ENCODE data around the gene HSD17B1.
"Not testable (repeated sequence)": the region's sequence is repeated elsewhere in the genome, so short reads cannot be mapped to it uniquely, and the experiment has no call there.

The HSD17B1 gene

GRCh38 chr17:42555122-42555622 is 2.4 kb downstream of the HSD17B1 start:
- no peak for TF ChIP-seq CTCF (IDR thresholded peaks at IDR 0.05; ENCODE audit: unreplicated experiment in 3 of 3)
- H3K4me3 Mint-ChIP-seq, result peak overlapping the region; percentile 94 to 97 (median 96)
- no peaks in the 10 kb centered on the region for H3K9me3 Mint-ChIP-seq
- H3K27me3 Mint-ChIP-seq (ENCODE audit: low read depth), result no peaks in the 10 kb centered on the region
- H3K27ac Mint-ChIP-seq, result peak overlapping the region; percentile 76 to 96 (median 94)
- no peaks in the 10 kb centered on the region for H3K36me3 Mint-ChIP-seq (ENCODE audit: low read depth)
- H3K4me1 Mint-ChIP-seq, result peaks cover 22% of the 10 kb centered on the region

GRCh38 chr17:42555961-42556617 is 3.4 kb downstream of the HSD17B1 start:
- H3K27me3 Mint-ChIP-seq (ENCODE audit: low read depth); H3K9me3 Mint-ChIP-seq; H3K36me3 Mint-ChIP-seq (ENCODE audit: low read depth): not testable (repeated sequence)
- H3K4me1 Mint-ChIP-seq, result peaks cover 17% of the 10 kb centered on the region
- H3K27ac Mint-ChIP-seq, result peak overlapping the region; percentile 49 to 96 (median 76)
- peak overlapping the region; percentile 94 to 97 (median 96) for H3K4me3 Mint-ChIP-seq

- no peaks in the 10 kb centered on the region for H3K36me3 Mint-ChIP-seq (ENCODE audit: low read depth)
- H3K4me1 Mint-ChIP-seq, result peaks cover 29% of the 10 kb centered on the region
- H3K27me3 Mint-ChIP-seq (ENCODE audit: low read depth), result no peaks in the 10 kb centered on the region
- no peaks in the 10 kb centered on the region for H3K9me3 Mint-ChIP-seq
- peak overlapping the region in 1 of 3 experiments; percentile 52 for H3K27ac Mint-ChIP-seq
- TF ChIP-seq CTCF (IDR thresholded peaks at IDR 0.05; ENCODE audit: unreplicated experiment in 3 of 3), result no peak
- H3K4me3 Mint-ChIP-seq, result peak overlapping the region in 1 of 3 experiments; percentile 32
Measured at GRCh38 chr17:42559075-42559474, 6.4 kb downstream of the HSD17B1 start.

GRCh38 chr17:42560246-42560645 is 7.5 kb downstream of the HSD17B1 start:
- Mint-ChIP-seq H3K27ac (peak overlapping the region; percentile 52 to 73 (median 71)), H3K27me3 (ENCODE audit: low read depth) (no peaks in the 10 kb centered on the region), H3K9me3 (no peaks in the 10 kb centered on the region), H3K4me1 (peaks cover 23% of the 10 kb centered on the region), H3K4me3 (peak overlapping the region; percentile 76 to 83 (median 81)), H3K36me3 (ENCODE audit: low read depth) (no peaks in the 10 kb centered on the region)
- TF ChIP-seq CTCF (IDR thresholded peaks at IDR 0.05; ENCODE audit: unreplicated experiment in 3 of 3), result no peak

GRCh38 chr17:42561897-42562387 is 9.2 kb downstream of the HSD17B1 start, which contains the start of gene COASY:
COASY (plus strand) TSS chr17:42562148; CDS start chr17:42562623, 475 bp downstream.
- H3K27me3 Mint-ChIP-seq (ENCODE audit: low read depth), result no peaks in the 10 kb centered on the region
- no peak for TF ChIP-seq CTCF (IDR thresholded peaks at IDR 0.05; ENCODE audit: unreplicated experiment in 3 of 3)
- no peaks in the 10 kb centered on the region for H3K36me3 Mint-ChIP-seq (ENCODE audit: low read depth)
- H3K27ac Mint-ChIP-seq, result peak within 1 kb of the TSS; percentile 93 to 99 (median 95)
- peaks cover 16% of the 10 kb centered on the region for H3K4me1 Mint-ChIP-seq
- H3K4me3 Mint-ChIP-seq, result peak within 1 kb of the TSS; percentile 90 to 95 (median 92)
- H3K9me3 Mint-ChIP-seq, result no peaks in the 10 kb centered on the region

GRCh38 chr17:42562388-42563142 is 9.8 kb downstream of the HSD17B1 start:
- Mint-ChIP-seq H3K4me3 (peak overlapping the region; percentile 90 to 95 (median 92)), H3K27ac (peak overlapping the region; percentile 93 to 99 (median 95)), H3K27me3 (ENCODE audit: low read depth) (no peaks in the 10 kb centered on the region)

More at GRCh38 chr17:42562388-42563142, 9.8 kb downstream of the HSD17B1 start:
- peaks cover 13% of the 10 kb centered on the region for H3K4me1 Mint-ChIP-seq
- peaks cover under 1% of the 10 kb centered on the region for H3K36me3 Mint-ChIP-seq (ENCODE audit: low read depth)
- H3K9me3 Mint-ChIP-seq, result no peaks in the 10 kb centered on the region
- no peak for TF ChIP-seq CTCF (IDR thresholded peaks at IDR 0.05; ENCODE audit: unreplicated experiment in 3 of 3)

All from nephron (organoid).